Endothelial cell of umbilical vein (primary cell): ENCODE measurements around the gene KRTAP21-1. TPM values are rescaled to one million over a fixed set of nuclear protein-coding genes. Genes with fewer than 3 reads are reported as not detected.

ENCODE experiments used
- BruUV-seq: library from RNA; stranded (reverse); fragments of 400-500 nt; replicated peaks from 2 replicates; lab custom pipeline; 2021; lab: Mats Ljungman, UMichigan
- CTCF ChIA-PET: fragments of 300-600, 350-600 bp; sonication (Branson Sonifier 250); formaldehyde crosslinking; loops from one replicate; lab custom pipeline; 2021; ENCODE audit warnings: antibody characterized with exemption, inconsistent platforms; lab: Charles Lee
- POLR2A ChIA-PET: fragments of 300-600, 350-600 bp; sonication (Branson Sonifier 250); formaldehyde crosslinking; loops from one replicate; lab custom pipeline; 2021; ENCODE audit warnings: antibody characterized with exemption, inconsistent platforms; lab: Charles Lee
- DNase-seq: peaks from one replicate; pipeline ENCODE4 v3.0.0-alpha.2; 2011; ENCODE audit warnings: low read depth, low spot score
- FAIRE-seq: peaks from 2 replicates; lab custom pipeline; 2011; peaks lifted over from hg19 to GRCh38; lab: Jason Lieb, UNC
- H2AFZ ChIP-seq: 2 replicates; pipeline ENCODE4 v1.6.0; 2012; ENCODE audit warnings: low read depth, low read length, control low read depth, inconsistent platforms
- H3K27ac ChIP-seq: 2 replicates; pipeline ENCODE4 v1.5.1; 2011; ENCODE audit warnings: low read depth, mild to moderate bottlenecking, control low read depth, low read length, moderate library complexity; ENCODE audit not compliant: insufficient read depth
- H3K27me3 ChIP-seq, 2 experiments: 2 replicates each; pipeline versions ENCODE4 v1.6.0 to v1.6.1; 2011; ENCODE audit warnings: low read length in 2 of 2, mixed read lengths in 1 of 2; ENCODE audit not compliant: control insufficient read depth in 2 of 2, insufficient read depth in 2 of 2
- H3K36me3 ChIP-seq, 2 experiments: 2 replicates in 1 of 2; 3 replicates in 1 of 2; pipeline ENCODE4 v1.5.1; 2011; ENCODE audit warnings: low read length in 2 of 2, mild to moderate bottlenecking in 1 of 2, moderate library complexity in 1 of 2; ENCODE audit not compliant: control insufficient read depth in 2 of 2, insufficient read depth in 2 of 2; ENCODE audit errors: extremely low read depth in 1 of 2
- H3K4me1 ChIP-seq: 3 replicates; pipeline ENCODE4 v1.5.1; 2011; ENCODE audit warnings: mild to moderate bottlenecking, low read length; ENCODE audit not compliant: control insufficient read depth, insufficient read depth; ENCODE audit errors: extremely low read depth
- H3K4me2 ChIP-seq: 2 replicates; pipeline ENCODE4 v1.6.1; 2011; ENCODE audit warnings: low read length, control low read depth, mixed read lengths; ENCODE audit not compliant: insufficient read depth
- H3K4me3 ChIP-seq, 3 experiments: fragments of 200-600 bp in 1 of 3; sonication (generic), shearing (Covaris generic) in 1 of 3; replicated peaks in 1 of 3; 2 replicates each; pipeline ENCODE4 v1.5.1; 2011 to 2016; ENCODE audit warnings: control low read depth in 3 of 3, low read length in 3 of 3, mild to moderate bottlenecking in 2 of 3, inconsistent platforms in 1 of 3, low read depth in 1 of 3, moderate library complexity in 1 of 3; ENCODE audit not compliant: insufficient read depth in 1 of 3
- H3K79me2 ChIP-seq: 2 replicates; pipeline ENCODE4 v1.6.0; 2012; ENCODE audit warnings: low read length, inconsistent platforms; ENCODE audit not compliant: control insufficient read depth, insufficient read depth
- H3K9ac ChIP-seq: replicated peaks from 2 replicates; pipeline ENCODE3; 2011; ENCODE audit warnings: low read length, control low read depth; ENCODE audit not compliant: insufficient read depth; ENCODE audit errors: extremely low read depth
- H3K9me1 ChIP-seq: replicated peaks from 3 replicates; pipeline ENCODE4 v1.6.0; 2011; ENCODE audit warnings: mild to moderate bottlenecking, low read length; ENCODE audit not compliant: control insufficient read depth, insufficient read depth; ENCODE audit errors: extremely low read depth
- H3K9me3 ChIP-seq: replicated peaks from 2 replicates; pipeline ENCODE4 v1.5.1; 2012; ENCODE audit warnings: low read length, inconsistent platforms; ENCODE audit not compliant: control insufficient read depth, insufficient read depth
- H4K20me1 ChIP-seq: replicated peaks from 2 replicates; pipeline ENCODE3; 2011; ENCODE audit warnings: mild to moderate bottlenecking, low read length; ENCODE audit not compliant: control insufficient read depth, insufficient read depth; ENCODE audit errors: extremely low read depth
- EZH2 ChIP-seq: IDR thresholded peaks from 2 replicates; pipeline ENCODE4 v1.6.1; 2012; ENCODE audit warnings: borderline replicate concordance, low read depth, mild to moderate bottlenecking, moderate library complexity, low read length, inconsistent platforms; ENCODE audit not compliant: severe bottlenecking
- FOS ChIP-seq: IDR thresholded peaks from 2 replicates; pipeline ENCODE4 v1.6.1; 2011; ENCODE audit warnings: mild to moderate bottlenecking, low read length, moderate library complexity, borderline replicate concordance; ENCODE audit not compliant: insufficient read depth
- GATA2 ChIP-seq: IDR thresholded peaks from 2 replicates; pipeline ENCODE4 v1.7.0; 2011; ENCODE audit warnings: low read depth, mild to moderate bottlenecking, moderate library complexity, mixed read lengths, low read length; ENCODE audit not compliant: insufficient read length, insufficient read depth
- JUN ChIP-seq: IDR thresholded peaks from 2 replicates; pipeline ENCODE4 v1.6.1; 2011; ENCODE audit warnings: borderline replicate concordance, low read depth; ENCODE audit not compliant: insufficient read length, insufficient read depth
- MYC ChIP-seq: IDR thresholded peaks from one replicate; pipeline ENCODE4 v1.6.1; 2011; ENCODE audit warnings: mild to moderate bottlenecking, low read depth, low read length
- POLR2A ChIP-seq: IDR thresholded peaks from 2 replicates; pipeline ENCODE4 v1.6.1; 2012; ENCODE audit warnings: low read depth, mild to moderate bottlenecking, control low read depth, low read length
- POLR2AphosphoS5 ChIP-seq: IDR thresholded peaks from 2 replicates; pipeline ENCODE4 v1.6.1; 2012; ENCODE audit warnings: low read depth, mild to moderate bottlenecking, control low read depth, low read length, moderate library complexity; ENCODE audit not compliant: insufficient read depth
- dilution Hi-C: fragments of 300-500 bp; cut with MboI; formaldehyde crosslinking; loops from one replicate; pipeline ENCODE4 v1.15.0; 2019; ENCODE audit warnings: low sequenced_read_pairs; ENCODE audit not compliant: extremely low pct_ligation_motif_present
- intact Hi-C: fragments of 100-400 bp; cut with micrococcal nuclease; formaldehyde crosslinking; loops from one replicate; pipeline ENCODE4 v1.10.0; 2022
- polyA plus RNA-seq, 4 experiments: library from polyadenylated mRNA; depleted of rRNA in 3 of 4; stranded (reverse) in 3 of 4; unstranded in 1 of 4; fragments of >200 nt; gene quantifications; 2 replicates each; pipeline versions ENCODE4 v1.2.1 to v1.2.3, GENCODE V29; 2011 to 2012; ENCODE audit warnings: missing spikeins in 1 of 4
- total RNA-seq: library from RNA; stranded (reverse); gene quantifications from 2 replicates; pipeline ENCODE4 v1.2.3, GENCODE V29; 2021
- TF ChIP-seq, protein P1 (sequence below): IDR thresholded peaks from 2 replicates; pipeline ENCODE4 v1.6.1; 2011; ENCODE audit not compliant: insufficient read depth, insufficient read length
- TF ChIP-seq, protein P2 (sequence below), 2 donors: IDR thresholded peaks; 1 replicate in 1 of 2; 2 replicates in 1 of 2; pipeline ENCODE4 v1.5.1; 2011; ENCODE audit warnings: low read length in 2 of 2, mild to moderate bottlenecking in 2 of 2, moderate library complexity in 2 of 2, control low read depth in 1 of 2, inconsistent platforms in 1 of 2, low read depth in 1 of 2; ENCODE audit not compliant: insufficient read depth in 1 of 2; ENCODE audit errors: extremely low read depth in 1 of 2

The KRTAP21-1 gene
- total and polyA plus RNA-seq, 2 donors (not counting 3 experiments of a cell fraction or from before 2014, with no cell fraction given): not detected

DNA sequence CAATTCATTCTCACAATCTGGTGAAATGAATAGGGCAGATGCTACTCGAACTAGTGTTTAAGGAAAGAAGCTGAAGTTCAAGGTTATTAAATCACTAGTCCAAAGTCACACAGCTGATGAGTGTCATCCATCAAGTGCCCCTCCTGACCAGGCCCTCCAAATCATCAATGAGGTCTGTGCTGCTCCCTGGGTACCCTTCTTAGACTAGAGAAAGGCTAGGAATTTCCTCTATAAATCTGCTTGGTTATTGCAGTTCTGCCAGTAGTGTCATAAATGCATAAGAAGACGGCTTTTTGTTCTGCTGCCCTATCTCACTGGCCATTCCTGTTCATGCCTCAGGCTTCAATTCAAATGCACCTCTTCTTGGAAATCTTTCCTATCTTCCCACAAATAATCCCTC is 5.5 kb upstream of the KRTAP21-1 start:
- Histone ChIP-seq H3K9me3 (peaks cover 9% of the 10 kb centered on the region), H3K9me1 (no peaks in the 10 kb centered on the region), H2AFZ (no peak overlapping the region), H3K4me1 (no peaks in the 10 kb centered on the region), H4K20me1 (no peaks in the 10 kb centered on the region), H3K27ac (no peak overlapping the region), H3K36me3 (no peaks in the 10 kb centered on the region), H3K9ac (no peak overlapping the region), H3K79me2 (no peaks in the 10 kb centered on the region), H3K27me3 (no peaks in the 10 kb centered on the region), H3K4me2 (no peak overlapping the region), H3K4me3 (no peak overlapping the region)
- intact Hi-C loops: no loop called here
- FAIRE-seq (no peak), DNase-seq (no peak)
- TF ChIP-seq EZH2 (no peak), POLR2A (no peak), POLR2AphosphoS5 (no peak), GATA2 (no peak), MYC (no peak), JUN (no peak), FOS (no peak)
- TF ChIP-seq, protein P1, sequence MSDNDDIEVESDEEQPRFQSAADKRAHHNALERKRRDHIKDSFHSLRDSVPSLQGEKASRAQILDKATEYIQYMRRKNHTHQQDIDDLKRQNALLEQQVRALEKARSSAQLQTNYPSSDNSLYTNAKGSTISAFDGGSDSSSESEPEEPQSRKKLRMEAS: no peak
- TF ChIP-seq, protein P2, sequence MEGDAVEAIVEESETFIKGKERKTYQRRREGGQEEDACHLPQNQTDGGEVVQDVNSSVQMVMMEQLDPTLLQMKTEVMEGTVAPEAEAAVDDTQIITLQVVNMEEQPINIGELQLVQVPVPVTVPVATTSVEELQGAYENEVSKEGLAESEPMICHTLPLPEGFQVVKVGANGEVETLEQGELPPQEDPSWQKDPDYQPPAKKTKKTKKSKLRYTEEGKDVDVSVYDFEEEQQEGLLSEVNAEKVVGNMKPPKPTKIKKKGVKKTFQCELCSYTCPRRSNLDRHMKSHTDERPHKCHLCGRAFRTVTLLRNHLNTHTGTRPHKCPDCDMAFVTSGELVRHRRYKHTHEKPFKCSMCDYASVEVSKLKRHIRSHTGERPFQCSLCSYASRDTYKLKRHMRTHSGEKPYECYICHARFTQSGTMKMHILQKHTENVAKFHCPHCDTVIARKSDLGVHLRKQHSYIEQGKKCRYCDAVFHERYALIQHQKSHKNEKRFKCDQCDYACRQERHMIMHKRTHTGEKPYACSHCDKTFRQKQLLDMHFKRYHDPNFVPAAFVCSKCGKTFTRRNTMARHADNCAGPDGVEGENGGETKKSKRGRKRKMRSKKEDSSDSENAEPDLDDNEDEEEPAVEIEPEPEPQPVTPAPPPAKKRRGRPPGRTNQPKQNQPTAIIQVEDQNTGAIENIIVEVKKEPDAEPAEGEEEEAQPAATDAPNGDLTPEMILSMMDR (IDR thresholded peaks at IDR 0.05; ENCODE audit: extremely low read depth in 1 of 2, insufficient read depth in 1 of 2, low read depth in 1 of 2, low read length in 2 of 2): no peak
- BruUV-seq: no TSS peak
- ChIA-PET POLR2A (no interaction called here), CTCF (no interaction called here)
- dilution Hi-C loops: no loop called here
